HG03066 (cell line): ENCODE measurements around the gene ABAT.
A peak's percentile ranks its signal among the peaks of the same experiment; 100 is the strongest.

Experiments
- ATAC-seq: cut with Tn5 transposase; IDR thresholded peaks from one replicate; pipeline ENCODE4 v1.9.1; 2021; ENCODE audit warnings: low read depth; ENCODE audit not compliant: unreplicated experiment

ABAT gene

DNA sequence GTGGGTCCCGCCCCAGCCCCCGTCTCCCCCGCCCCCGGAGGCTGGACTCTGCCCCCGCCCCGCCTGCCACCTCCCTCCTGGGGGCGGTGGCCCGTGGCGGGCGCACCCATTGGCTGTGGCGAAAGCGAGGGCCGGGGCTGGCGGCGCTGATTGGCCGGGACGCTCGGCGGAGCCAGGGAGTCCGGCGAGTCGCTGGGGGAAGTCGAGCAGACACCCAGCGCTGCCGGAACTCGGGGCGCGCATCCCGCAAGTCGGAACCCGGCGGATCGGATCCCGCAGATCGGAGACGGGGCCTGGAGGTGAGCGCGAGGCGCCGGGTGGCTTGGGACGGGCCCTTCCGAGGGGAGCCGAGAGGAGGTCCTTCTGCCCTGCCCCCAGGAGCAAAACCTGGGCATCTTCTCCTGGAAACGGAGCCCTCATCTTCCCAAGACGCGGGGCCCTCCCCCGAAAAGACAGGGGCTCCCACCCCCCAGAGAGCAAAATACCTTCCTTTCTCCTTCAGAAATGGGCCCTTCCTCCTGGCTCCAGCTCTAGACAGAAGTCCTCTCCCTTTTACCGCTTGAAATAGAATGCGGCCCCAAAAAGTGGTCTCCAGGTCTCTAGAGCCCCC, at the start of gene ABAT:
ABAT (plus strand) TSS at position 205 of the 610 bp plus-strand sequence. CDS start 61,123 bp downstream, outside the sequence.
- peak; percentile 100 for ATAC-seq

DNA sequence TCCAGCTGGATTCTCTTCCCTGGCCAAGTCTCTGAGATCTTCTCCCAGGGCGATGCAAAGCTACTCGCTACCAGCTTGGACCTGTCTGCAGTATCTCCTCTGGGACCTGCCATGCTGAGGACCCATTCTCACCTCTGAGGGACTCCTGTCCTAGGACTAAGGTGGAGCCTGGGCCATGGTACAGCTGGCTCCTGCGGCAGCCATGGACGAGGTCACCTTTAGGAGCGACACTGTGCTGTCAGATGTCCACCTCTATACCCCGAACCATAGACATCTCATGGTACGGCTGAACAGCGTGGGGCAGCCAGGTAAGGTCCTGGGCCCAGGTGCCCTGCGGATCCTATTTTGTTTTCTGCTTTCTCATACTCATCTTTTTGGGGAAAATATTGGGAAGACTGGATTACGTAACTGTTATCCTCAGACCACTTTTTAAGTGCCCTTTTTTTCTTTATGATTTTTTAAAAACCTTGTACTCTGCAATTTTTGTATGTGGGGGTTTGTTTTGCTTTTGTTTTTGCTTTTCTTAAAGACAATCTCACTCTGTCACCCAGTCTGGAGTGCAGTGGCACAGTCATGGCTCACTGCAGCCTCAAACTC, 48.8 kb upstream of the ABAT start:
- no peak for ATAC-seq

DNA sequence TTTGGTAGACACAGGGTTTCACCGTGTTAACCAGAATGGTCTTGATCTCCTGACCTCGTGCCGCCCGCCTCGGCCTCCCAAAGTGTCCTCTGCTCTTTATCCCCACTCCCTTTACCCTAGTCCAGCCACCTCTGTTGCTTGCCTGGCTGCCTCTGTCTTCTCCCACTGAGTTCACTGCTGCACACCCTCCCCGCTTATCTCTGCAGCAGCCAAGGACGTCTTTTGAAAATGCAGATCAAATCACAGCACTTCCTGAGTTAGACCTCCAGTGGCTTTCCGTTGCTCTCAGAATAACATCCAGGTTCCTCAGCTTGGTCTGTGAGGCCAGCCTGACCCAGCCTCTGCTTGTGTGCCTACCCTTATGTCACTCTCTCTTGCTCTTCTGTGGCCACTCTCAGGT, 47.5 kb upstream of the ABAT start:
- no peak for ATAC-seq

- ATAC-seq = no peak
Observed at GRCh38 chr16:8627456-8627855, 47.0 kb upstream of the ABAT start.

GRCh38 chr16:8628981-8629725, 45.3 kb upstream of the ABAT start:
- no peak for ATAC-seq

DNA sequence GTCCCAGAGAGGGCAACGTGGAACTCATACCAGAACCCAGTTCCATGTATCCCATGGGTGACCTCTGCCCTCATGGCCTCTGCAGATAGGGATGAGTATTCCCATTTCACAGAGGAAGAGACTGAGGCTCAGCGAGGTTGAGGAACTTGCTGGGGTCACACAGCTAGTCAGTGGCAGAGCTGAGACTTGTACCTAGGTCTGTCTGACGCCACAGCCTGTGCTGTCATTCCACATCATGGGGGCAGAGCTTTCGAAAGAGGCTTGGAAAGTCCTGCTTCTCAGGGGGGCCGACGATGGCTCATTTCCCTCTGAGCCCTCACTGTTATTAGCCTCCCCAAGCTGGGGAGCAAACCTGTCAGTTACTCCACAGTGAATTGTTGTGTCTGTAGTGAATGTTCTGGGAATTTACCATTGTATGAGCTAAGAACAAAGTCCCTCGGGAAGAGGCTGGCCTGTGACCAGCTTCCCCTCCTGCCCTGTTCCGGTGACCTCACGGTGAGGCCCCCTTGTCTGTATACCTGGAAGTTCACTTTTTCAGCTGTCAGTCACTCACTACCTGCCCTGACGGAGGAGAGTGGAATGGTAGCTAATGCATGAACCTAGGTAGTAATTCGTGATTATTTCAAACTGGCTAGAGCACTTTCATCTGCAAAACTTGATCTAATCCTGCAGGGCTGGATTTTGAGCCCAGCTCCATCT, 44.0 kb upstream of the ABAT start:
- no peak for ATAC-seq

GRCh38 chr16:8631373-8631772, 43.0 kb upstream of the ABAT start:
- ATAC-seq = no peak

GRCh38 chr16:8631818-8632465, 42.5 kb upstream of the ABAT start:
- ATAC-seq = no peak

DNA sequence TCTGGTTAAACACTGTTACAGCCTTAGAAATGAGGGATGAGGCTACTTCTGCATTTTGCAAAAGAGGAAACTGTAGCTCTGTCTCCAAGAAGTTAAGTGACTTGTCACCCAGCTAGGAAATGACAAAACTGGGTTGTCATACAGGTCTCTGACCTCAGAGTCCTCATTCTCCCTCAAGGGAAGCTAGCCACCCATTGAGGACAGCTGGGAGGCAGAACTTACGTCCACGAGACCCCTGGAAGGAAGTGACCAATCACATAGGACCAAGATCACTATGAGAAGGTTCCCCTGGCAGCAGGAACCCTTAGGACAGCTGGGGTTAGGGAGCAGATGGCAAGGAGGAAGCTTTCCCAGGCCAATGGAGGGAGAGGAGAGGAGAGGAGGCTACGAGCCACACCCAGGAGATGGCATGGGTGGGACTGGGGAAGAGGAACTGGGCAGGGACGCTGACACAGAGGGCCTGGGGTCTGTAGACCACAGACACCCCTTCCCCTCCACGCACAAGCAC, 41.7 kb upstream of the ABAT start:
- no peak for ATAC-seq

DNA sequence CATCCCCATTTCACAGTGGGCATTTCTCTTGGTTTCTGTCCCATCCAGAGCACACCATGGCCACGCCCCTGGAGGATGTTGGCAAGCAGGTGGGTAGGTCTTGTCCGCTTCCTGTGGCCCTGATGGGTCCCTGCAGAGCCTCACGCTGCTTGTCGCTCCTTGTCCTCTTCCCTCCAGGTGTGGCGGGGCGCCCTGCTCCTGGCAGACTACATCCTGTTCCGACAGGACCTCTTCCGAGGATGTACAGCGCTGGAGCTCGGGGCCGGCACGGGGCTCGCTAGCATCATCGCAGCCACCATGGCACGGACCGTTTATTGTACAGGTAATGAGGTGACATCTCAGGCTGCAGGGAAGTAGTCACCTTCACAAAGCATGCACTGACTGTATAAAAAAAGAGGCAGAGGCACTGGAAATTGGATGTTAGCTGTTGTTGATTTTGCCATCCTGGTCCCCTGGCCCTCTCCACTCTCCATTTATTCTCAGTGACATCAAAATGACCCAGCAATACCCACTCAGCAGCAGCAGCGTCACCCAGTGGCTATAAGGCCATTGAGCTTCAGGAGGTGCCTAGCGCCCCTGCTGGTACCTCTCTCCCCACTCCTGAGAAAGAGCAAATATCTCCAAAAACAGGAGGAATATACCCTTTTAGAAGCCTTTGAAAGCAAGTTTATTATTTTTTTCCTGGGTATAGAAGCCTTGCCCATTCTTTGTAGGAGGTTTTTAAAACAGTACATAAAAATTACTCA, 39.3 kb upstream of the ABAT start:
- ATAC-seq = no peak

DNA sequence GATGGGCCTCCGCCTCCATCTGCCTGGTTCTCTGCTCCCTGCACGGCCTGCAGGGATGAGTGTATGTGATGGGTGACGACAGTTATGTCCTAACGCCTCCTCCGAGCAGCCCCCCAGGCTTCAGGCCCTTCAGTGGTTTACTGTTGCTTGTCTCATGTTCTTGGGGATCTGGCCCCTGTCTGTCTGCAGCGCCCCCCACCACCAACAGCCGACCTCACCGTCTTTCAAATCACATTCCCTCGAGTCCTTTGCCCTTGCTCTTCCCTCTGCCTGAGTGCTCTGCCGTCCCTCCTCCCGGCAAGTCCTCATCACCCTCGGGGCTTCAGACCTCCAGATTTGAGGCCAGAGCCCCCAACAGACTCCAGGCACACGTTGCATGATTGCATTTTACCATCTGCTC, 34.7 kb upstream of the ABAT start:
- ATAC-seq = no peak

GRCh38 chr16:8641671-8642070, 32.7 kb upstream of the ABAT start:
- no peak for ATAC-seq

GRCh38 chr16:8642146-8642545, 32.3 kb upstream of the ABAT start:
- ATAC-seq = no peak

DNA sequence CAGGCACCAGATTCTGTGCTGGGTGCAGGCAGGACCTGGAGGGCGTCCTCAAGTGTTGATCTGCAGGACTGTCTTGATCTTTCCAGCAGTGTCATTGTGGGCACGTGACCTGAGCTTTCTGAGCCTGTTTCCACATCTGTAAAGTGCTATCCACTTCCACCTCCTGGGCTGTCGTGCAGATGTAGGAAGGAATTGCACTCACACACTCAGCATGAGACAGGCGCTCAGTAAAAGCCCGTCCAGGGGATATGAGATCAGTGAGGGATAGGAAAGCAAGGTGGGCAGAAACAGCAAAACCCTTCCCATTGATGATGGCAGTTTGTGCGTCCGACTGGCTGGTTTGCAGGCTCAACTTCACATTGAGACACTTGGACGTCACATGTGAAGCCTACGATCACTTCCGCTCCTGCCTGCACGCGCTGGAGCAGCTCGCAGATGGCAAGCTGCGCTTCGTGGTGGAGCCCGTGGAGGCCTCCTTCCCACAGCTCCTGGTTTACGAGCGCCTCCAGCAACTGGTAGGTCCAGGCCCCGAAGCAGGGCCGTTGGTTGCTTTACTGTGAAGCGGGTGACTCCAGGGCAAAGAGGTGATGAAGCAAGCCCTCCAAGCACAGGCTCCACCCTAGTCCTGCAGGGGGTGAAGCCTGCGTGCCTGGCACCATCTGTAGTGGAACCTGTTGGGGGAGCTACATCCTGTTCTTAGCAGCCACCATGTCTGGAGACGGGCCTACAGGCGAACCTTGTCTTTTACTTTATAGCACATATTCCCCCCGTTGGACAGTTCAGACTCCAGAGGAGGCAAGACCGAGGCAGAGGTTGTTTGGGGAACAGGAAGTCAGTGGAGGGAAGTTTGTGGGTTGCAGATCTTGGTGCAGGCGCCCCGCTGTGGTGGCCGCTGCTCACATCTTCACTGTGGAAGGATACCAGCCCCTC, 29.9 kb upstream of the ABAT start:
- ATAC-seq = no peak

- no peak for ATAC-seq
Observed at GRCh38 chr16:8645141-8645521, 29.3 kb upstream of the ABAT start.

GRCh38 chr16:8645831-8646230, 28.6 kb upstream of the ABAT start:
- ATAC-seq = no peak

DNA sequence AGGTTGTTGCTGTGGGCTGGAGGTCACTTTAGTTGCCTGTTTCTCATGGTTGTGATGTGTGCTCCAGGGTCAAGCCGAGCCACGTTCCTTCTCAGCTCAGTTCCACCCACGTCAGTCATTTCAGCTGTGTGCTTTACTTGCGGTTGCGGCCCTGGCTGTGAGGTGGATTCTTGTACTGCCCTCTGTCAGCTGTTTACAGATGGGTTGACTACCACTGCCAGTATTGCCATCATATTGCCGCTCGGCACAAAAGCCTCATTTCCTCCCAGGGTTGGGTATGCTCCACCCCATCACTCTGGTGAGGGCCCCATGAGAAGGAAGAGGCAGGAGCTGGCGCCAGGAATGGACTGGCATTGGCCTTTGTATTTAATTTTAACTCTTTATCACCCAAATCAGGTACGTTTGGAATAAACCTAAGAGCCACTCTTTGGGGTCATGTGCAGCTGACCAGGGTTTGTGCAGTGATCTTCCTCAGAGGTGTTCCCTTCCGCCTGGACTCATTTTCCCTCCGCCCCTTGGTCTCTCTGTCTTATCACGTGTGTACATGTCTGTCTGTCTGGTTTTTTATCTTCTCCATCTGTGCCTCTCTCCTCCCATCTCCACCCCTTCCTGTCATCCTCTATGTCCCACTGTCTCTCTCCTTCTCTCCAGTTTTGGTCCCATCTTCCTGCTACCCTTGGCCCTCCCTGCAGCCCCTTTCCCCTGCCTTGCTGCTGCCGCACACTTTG, 27.9 kb upstream of the ABAT start:
- no peak for ATAC-seq

- ATAC-seq = no peak
Observed at GRCh38 chr16:8647721-8648318, 26.6 kb upstream of the ABAT start.
